HepG2 (cell line): ENCODE results near the gene HTRA3.

Source experiments
- CEBPB ChIP-seq: IDR thresholded peaks from 2 replicates; pipeline ENCODE4 v1.6.1; 2011; ENCODE audit warnings: low read depth, low read length, improper control_type of control experiment, borderline replicate concordance
- JUND ChIP-seq: sonication (generic); formaldehyde crosslinking; IDR thresholded peaks from 2 replicates; pipeline ENCODE4 v1.8.0; 2022; ENCODE audit warnings: mild to moderate bottlenecking, missing genetic modification reagents
- MTF1 ChIP-seq: sonication (generic); formaldehyde crosslinking; IDR thresholded peaks from 2 replicates; pipeline ENCODE4 v1.5.0; 2020; ENCODE audit warnings: missing genetic modification reagents
- SNRNP70 ChIP-seq: fragments of 200-400 bp; formaldehyde crosslinking; IDR thresholded peaks from 2 replicates; pipeline ENCODE4 v1.6.1; 2017; ENCODE audit warnings: mild to moderate bottlenecking, low read depth, low read length, moderate library complexity
- U2AF1 ChIP-seq: fragments of 200-400 bp; formaldehyde crosslinking; optimal IDR thresholded peaks from 2 replicates; pipeline ENCODE3; 2017; ENCODE audit warnings: mild to moderate bottlenecking, low read depth, low read length
- TF ChIP-seq, protein P1 (sequence below): sonication (generic); formaldehyde crosslinking; IDR thresholded peaks from 2 replicates; pipeline ENCODE4 v1.4.0; 2020; ENCODE audit warnings: missing genetic modification reagents
- TF ChIP-seq, protein P2 (sequence below): sonication (generic); formaldehyde crosslinking; conservative IDR thresholded peaks from 2 replicates; pipeline ENCODE4 v1.4.0; 2020; ENCODE audit warnings: missing genetic modification reagents
- TF ChIP-seq, protein P3 (sequence below): sonication (generic); formaldehyde crosslinking; IDR thresholded peaks from 2 replicates; pipeline ENCODE4 v1.5.0; 2020; ENCODE audit warnings: mild to moderate bottlenecking, missing genetic modification reagents, moderate library complexity

DNA sequence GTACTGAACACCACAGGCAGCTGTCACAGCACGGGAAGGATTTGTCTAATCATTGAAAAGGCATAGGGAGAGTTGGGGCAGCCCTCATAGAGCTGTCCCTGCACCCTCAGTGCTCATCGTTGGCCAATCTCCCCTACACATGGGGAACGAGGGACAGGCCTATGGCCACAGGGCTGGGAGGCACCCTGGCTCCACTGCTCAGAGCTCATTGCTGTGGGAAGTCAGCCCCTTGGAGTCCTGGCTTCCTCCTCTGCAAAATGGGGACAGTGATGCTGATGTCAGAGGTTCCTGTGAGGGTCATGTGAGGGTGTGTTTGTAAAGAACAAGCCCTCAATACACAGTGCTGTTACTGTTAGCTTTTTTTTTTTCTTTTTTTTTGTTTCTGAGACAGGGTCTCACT, 19.3 kb upstream of the HTRA3 start:
- TF ChIP-seq JUND (CRISPR knock-in tag) (no peak), SNRNP70 (no peak), MTF1 (CRISPR knock-in tag) (no peak), CEBPB (no peak), U2AF1 (no peak)
- TF ChIP-seq, protein P1, sequence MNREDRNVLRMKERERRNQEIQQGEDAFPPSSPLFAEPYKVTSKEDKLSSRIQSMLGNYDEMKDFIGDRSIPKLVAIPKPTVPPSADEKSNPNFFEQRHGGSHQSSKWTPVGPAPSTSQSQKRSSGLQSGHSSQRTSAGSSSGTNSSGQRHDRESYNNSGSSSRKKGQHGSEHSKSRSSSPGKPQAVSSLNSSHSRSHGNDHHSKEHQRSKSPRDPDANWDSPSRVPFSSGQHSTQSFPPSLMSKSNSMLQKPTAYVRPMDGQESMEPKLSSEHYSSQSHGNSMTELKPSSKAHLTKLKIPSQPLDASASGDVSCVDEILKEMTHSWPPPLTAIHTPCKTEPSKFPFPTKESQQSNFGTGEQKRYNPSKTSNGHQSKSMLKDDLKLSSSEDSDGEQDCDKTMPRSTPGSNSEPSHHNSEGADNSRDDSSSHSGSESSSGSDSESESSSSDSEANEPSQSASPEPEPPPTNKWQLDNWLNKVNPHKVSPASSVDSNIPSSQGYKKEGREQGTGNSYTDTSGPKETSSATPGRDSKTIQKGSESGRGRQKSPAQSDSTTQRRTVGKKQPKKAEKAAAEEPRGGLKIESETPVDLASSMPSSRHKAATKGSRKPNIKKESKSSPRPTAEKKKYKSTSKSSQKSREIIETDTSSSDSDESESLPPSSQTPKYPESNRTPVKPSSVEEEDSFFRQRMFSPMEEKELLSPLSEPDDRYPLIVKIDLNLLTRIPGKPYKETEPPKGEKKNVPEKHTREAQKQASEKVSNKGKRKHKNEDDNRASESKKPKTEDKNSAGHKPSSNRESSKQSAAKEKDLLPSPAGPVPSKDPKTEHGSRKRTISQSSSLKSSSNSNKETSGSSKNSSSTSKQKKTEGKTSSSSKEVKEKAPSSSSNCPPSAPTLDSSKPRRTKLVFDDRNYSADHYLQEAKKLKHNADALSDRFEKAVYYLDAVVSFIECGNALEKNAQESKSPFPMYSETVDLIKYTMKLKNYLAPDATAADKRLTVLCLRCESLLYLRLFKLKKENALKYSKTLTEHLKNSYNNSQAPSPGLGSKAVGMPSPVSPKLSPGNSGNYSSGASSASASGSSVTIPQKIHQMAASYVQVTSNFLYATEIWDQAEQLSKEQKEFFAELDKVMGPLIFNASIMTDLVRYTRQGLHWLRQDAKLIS (CRISPR knock-in tag) = no peak
- TF ChIP-seq, protein P2, sequence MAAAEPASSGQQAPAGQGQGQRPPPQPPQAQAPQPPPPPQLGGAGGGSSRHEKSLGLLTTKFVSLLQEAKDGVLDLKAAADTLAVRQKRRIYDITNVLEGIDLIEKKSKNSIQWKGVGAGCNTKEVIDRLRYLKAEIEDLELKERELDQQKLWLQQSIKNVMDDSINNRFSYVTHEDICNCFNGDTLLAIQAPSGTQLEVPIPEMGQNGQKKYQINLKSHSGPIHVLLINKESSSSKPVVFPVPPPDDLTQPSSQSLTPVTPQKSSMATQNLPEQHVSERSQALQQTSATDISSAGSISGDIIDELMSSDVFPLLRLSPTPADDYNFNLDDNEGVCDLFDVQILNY = no peak
- TF ChIP-seq, protein P3, sequence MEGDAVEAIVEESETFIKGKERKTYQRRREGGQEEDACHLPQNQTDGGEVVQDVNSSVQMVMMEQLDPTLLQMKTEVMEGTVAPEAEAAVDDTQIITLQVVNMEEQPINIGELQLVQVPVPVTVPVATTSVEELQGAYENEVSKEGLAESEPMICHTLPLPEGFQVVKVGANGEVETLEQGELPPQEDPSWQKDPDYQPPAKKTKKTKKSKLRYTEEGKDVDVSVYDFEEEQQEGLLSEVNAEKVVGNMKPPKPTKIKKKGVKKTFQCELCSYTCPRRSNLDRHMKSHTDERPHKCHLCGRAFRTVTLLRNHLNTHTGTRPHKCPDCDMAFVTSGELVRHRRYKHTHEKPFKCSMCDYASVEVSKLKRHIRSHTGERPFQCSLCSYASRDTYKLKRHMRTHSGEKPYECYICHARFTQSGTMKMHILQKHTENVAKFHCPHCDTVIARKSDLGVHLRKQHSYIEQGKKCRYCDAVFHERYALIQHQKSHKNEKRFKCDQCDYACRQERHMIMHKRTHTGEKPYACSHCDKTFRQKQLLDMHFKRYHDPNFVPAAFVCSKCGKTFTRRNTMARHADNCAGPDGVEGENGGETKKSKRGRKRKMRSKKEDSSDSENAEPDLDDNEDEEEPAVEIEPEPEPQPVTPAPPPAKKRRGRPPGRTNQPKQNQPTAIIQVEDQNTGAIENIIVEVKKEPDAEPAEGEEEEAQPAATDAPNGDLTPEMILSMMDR (CRISPR knock-in tag) = no peak
